Body of pancreas (tissue), 4 donors: ENCODE results near the gene AUTS2.

Experiments used
- POLR2A ChIP-seq, 3 donors: fragments of 450-650 bp; IDR thresholded peaks; one replicate each; pipeline ENCODE4 v1.6.1; 2016; ENCODE audit warnings: antibody characterized with exemption in 3 of 3, mild to moderate bottlenecking in 2 of 3
- TF ChIP-seq, protein P1 (sequence below), 7 experiments: fragments of 450-650 bp in 4 of 7; fragments of 200-600 bp in 3 of 7; sonication (generic) in 3 of 7; IDR thresholded peaks; one replicate each; pipeline ENCODE4 v1.5.1; 2016 to 2019; ENCODE audit warnings: antibody characterized with exemption in 7 of 7

- TF ChIP-seq, protein P1, sequence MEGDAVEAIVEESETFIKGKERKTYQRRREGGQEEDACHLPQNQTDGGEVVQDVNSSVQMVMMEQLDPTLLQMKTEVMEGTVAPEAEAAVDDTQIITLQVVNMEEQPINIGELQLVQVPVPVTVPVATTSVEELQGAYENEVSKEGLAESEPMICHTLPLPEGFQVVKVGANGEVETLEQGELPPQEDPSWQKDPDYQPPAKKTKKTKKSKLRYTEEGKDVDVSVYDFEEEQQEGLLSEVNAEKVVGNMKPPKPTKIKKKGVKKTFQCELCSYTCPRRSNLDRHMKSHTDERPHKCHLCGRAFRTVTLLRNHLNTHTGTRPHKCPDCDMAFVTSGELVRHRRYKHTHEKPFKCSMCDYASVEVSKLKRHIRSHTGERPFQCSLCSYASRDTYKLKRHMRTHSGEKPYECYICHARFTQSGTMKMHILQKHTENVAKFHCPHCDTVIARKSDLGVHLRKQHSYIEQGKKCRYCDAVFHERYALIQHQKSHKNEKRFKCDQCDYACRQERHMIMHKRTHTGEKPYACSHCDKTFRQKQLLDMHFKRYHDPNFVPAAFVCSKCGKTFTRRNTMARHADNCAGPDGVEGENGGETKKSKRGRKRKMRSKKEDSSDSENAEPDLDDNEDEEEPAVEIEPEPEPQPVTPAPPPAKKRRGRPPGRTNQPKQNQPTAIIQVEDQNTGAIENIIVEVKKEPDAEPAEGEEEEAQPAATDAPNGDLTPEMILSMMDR (IDR thresholded peaks at IDR 0.05): no peak
- TF ChIP-seq POLR2A (IDR thresholded peaks at IDR 0.05): no peak
Observed at GRCh38 chr7:70586822-70587221, 988.5 kb downstream of the AUTS2 start.
